SH-SY5Y (cell line): Measurements from ENCODE around the gene BMPR1B.
A peak's percentile ranks its signal among the peaks of the same experiment; 100 is the strongest.

Source experiments
- GATA2 ChIP-seq: IDR thresholded peaks from 2 replicates; pipeline ENCODE4 v1.6.1; 2011; ENCODE audit warnings: mild to moderate bottlenecking, low read depth, low read length
- GATA3 ChIP-seq: IDR thresholded peaks from 2 replicates; pipeline ENCODE4 v1.6.1; 2011; ENCODE audit warnings: low read depth, mild to moderate bottlenecking, low read length, moderate library complexity

GRCh38 chr4:95193391-95194224, 435.9 kb downstream of the BMPR1B start:
- TF ChIP-seq GATA3 (no peak), GATA2 (0 out of 2 replicates have a peak, but pooled peaks have one; percentile 49)
